ENCODE measurements around the gene PPP1R13B. TPM values are rescaled to one million over a fixed set of nuclear protein-coding genes. Genes with fewer than 3 reads are reported as not detected.

The PPP1R13B gene
- polyA plus RNA-seq, 2 of the 4 experiments (the other 2 are of a cell fraction): 2.2 to 2.7 TPM

DNA sequence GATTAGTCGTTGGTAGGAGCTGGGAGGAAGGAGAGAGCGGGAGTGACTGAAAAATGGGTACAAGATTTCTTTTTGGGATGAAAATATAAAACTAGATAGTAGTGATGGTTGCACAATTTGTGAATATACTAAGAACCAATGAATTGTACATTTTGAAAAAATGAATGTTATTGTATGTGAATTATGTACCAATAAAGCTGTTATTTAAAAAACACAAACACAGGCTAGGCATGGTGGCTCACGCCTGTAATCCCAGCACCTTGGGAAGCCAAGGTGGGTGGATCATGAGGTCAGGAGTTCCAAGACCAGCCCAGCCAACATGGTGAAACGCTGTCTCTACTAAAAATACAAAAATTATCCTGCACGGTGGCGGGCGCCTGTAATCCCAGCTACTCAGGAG lies 32.1 kb downstream of the PPP1R13B start:
- no peak for DNase-seq (ENCODE audit: low read depth in 1 of 2, low spot score in 1 of 2)
- Histone ChIP-seq H3K4me1 (no peaks in the 10 kb centered on the region), H3K9me3 (no peaks in the 10 kb centered on the region), H3K27ac (no peak overlapping the region), H3K4me3 (no peak overlapping the region), H3K4me2 (no peak overlapping the region)
- ChIA-PET CTCF (interaction anchor here (0.6 to 4.4 kb wide), 6 partner anchors 10 to 246 kb away, joined by 3 to 18 read pairs (median 4); no protein-coding TSS in a partner anchor), POLR2A (no interaction called here)
- no peak for FAIRE-seq
- no peak for ATAC-seq
- no peak for TF ChIP-seq MAZ (IDR thresholded peaks at IDR 0.05; ENCODE audit: borderline replicate concordance, low read depth, low read length)
- no peak for TF ChIP-seq RFX5 (IDR thresholded peaks at IDR 0.05)
- TF ChIP-seq SMC3 (IDR thresholded peaks at IDR 0.05): no peak
- TF ChIP-seq, protein P1, sequence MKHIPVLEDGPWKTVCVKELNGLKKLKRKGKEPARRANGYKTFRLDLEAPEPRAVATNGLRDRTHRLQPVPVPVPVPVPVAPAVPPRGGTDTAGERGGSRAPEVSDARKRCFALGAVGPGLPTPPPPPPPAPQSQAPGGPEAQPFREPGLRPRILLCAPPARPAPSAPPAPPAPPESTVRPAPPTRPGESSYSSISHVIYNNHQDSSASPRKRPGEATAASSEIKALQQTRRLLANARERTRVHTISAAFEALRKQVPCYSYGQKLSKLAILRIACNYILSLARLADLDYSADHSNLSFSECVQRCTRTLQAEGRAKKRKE (CRISPR knock-in tag; IDR thresholded peaks at IDR 0.05; ENCODE audit: low read depth): no peak
- TF ChIP-seq BHLHE40 (IDR thresholded peaks at IDR 0.05; ENCODE audit: low read depth, low read length): no peak
- TF ChIP-seq KDM5A (IDR thresholded peaks at IDR 0.05): no peak
- no peak for TF ChIP-seq E2F6 (IDR thresholded peaks at IDR 0.05; ENCODE audit: borderline replicate concordance, low read depth)
- TF ChIP-seq ZFP36 (IDR thresholded peaks at IDR 0.05; ENCODE audit: borderline replicate concordance, partially characterized antibody): no peak
- TF ChIP-seq RARB (CRISPR knock-in tag; IDR thresholded peaks at IDR 0.05): no peak
- WGBS (ENCODE audit: missing lambda C conversion rate): 78% methylated on average over 7 of the region's 7 CpGs

DNA sequence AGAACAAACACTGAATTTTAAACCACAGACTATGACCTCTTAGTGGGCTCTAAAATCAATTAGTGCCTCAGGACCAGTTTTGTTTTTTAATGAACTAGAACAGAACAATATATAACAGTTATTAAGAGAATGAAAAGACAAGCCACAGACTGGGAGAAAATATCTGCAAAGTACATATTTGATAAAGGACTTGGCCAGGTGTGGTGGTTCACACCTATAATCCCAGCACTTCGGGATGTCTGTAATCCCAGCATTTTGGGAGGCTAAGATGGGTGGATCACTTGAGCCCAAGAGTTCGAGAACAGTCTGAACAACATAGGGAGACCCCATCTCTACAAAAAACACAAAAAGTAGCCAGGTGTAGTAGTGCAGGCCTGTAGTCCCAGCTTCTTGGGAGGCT lies 36.2 kb downstream of the PPP1R13B start:
- no peak overlapping the region for H3K4me2 ChIP-seq
- no peaks in the 10 kb centered on the region for H3K4me1 ChIP-seq
- DNase-seq (ENCODE audit: low read depth in 1 of 2, low spot score in 1 of 2) (no peak), ATAC-seq (no peak), FAIRE-seq (no peak)
- CTCF ChIA-PET: interaction anchor here (1.1 to 1.2 kb wide), 2 partner anchors 13 to 170 kb away, joined by 3 to 4 read pairs; no protein-coding TSS in a partner anchor
- H3K9me3 ChIP-seq: no peaks in the 10 kb centered on the region
- 79% methylated on average over 2 of the region's 2 CpGs for WGBS (ENCODE audit: missing lambda C conversion rate)
- no peak overlapping the region for H3K4me3 ChIP-seq
- POLR2A ChIA-PET: no interaction called here
- no peak for TF ChIP-seq NPAS2 (CRISPR knock-in tag; IDR thresholded peaks at IDR 0.05; ENCODE audit: borderline replicate concordance)
- TF ChIP-seq E2F6 (IDR thresholded peaks at IDR 0.05; ENCODE audit: borderline replicate concordance, low read depth): no peak
- no peak for TF ChIP-seq HEYL (CRISPR knock-in tag; IDR thresholded peaks at IDR 0.05)
- TF ChIP-seq KDM1A (IDR thresholded peaks at IDR 0.05; ENCODE audit: low read depth): no peak
- TF ChIP-seq HES2 (IDR thresholded peaks at IDR 0.05): no peak
- TF ChIP-seq, protein P2, sequence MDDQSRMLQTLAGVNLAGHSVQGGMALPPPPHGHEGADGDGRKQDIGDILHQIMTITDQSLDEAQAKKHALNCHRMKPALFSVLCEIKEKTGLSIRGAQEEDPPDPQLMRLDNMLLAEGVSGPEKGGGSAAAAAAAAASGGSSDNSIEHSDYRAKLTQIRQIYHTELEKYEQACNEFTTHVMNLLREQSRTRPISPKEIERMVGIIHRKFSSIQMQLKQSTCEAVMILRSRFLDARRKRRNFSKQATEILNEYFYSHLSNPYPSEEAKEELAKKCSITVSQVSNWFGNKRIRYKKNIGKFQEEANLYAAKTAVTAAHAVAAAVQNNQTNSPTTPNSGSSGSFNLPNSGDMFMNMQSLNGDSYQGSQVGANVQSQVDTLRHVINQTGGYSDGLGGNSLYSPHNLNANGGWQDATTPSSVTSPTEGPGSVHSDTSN (IDR thresholded peaks at IDR 0.05): no peak
- TF ChIP-seq CTCF (IDR thresholded peaks at IDR 0.05): no peak
- no peak for TF ChIP-seq FOSL2 (IDR thresholded peaks at IDR 0.05)
- TF ChIP-seq FOSL2 (CRISPR knock-in tag; IDR thresholded peaks at IDR 0.05): no peak
- no peak for TF ChIP-seq FOXS1 (CRISPR knock-in tag; IDR thresholded peaks at IDR 0.05)
- TF ChIP-seq USF2 (IDR thresholded peaks at IDR 0.05): no peak
- no peak for TF ChIP-seq EHF (CRISPR knock-in tag; IDR thresholded peaks at IDR 0.05)
- no peak for TF ChIP-seq EP300 (IDR thresholded peaks at IDR 0.05)
- no peak for TF ChIP-seq ZNF302 (CRISPR knock-in tag; IDR thresholded peaks at IDR 0.05)
- no peak for TF ChIP-seq JUN (IDR thresholded peaks at IDR 0.05)
- no peak for TF ChIP-seq POLR2AphosphoS2 (conservative IDR thresholded peaks at IDR 0.05; ENCODE audit: low read length)
- TF ChIP-seq, protein P3, sequence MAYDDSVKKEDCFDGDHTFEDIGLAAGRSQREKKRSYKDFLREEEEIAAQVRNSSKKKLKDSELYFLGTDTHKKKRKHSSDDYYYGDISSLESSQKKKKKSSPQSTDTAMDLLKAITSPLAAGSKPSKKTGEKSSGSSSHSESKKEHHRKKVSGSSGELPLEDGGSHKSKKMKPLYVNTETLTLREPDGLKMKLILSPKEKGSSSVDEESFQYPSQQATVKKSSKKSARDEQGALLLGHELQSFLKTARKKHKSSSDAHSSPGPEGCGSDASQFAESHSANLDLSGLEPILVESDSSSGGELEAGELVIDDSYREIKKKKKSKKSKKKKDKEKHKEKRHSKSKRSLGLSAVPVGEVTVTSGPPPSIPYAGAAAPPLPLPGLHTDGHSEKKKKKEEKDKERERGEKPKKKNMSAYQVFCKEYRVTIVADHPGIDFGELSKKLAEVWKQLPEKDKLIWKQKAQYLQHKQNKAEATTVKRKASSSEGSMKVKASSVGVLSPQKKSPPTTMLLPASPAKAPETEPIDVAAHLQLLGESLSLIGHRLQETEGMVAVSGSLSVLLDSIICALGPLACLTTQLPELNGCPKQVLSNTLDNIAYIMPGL (CRISPR knock-in tag; IDR thresholded peaks at IDR 0.05; ENCODE audit: borderline replicate concordance): no peak
- no peak for TF ChIP-seq HDAC2 (IDR thresholded peaks at IDR 0.05)
- no peak for TF ChIP-seq RAD21 (conservative IDR thresholded peaks at IDR 0.05 in 1 of 2, IDR thresholded peaks at IDR 0.05 in 1 of 2)
- TF ChIP-seq, protein P1 (CRISPR knock-in tag; IDR thresholded peaks at IDR 0.05; ENCODE audit: low read depth): no peak
- H3K27ac ChIP-seq: no peak overlapping the region

All from A549 (cell line).